HEK293 (cell line): ENCODE results near the gene LELP1.

Experiments
- CTCF ChIA-PET: fragments of 350-600 bp; formaldehyde crosslinking; extraction: SDS; loops from one replicate; lab custom pipeline; 2021; ENCODE audit warnings: antibody characterized with exemption; lab: Yijun Ruan, JAX
- POLR2A ChIA-PET: fragments of 300-600 bp; formaldehyde crosslinking; extraction: SDS; loops from one replicate; lab custom pipeline; 2020; ENCODE audit warnings: antibody characterized with exemption, inconsistent platforms; lab: Yijun Ruan, JAX
- H3K27ac ChIP-seq: fragments of 200-500 bp; sonication (Bioruptor generic); 2 replicates; pipeline ENCODE4 v1.5.1; 2014; ENCODE audit warnings: low read depth, low read length, control low read depth, inconsistent platforms; ENCODE audit errors: extremely low read depth
- H3K36me3 ChIP-seq, 2 experiments: fragments of 200-500 bp in 1 of 2; sonication (Bioruptor generic) in 1 of 2; 1 replicate in 1 of 2; 2 replicates in 1 of 2; pipeline ENCODE4 v1.5.1; 2014 to 2017; ENCODE audit warnings: inconsistent platforms in 2 of 2, low read length in 2 of 2; ENCODE audit not compliant: control insufficient read depth in 2 of 2, insufficient read depth in 1 of 2
- H3K4me1 ChIP-seq: fragments of 200-500 bp; sonication (Bioruptor generic); 2 replicates; pipeline ENCODE4 v1.5.1; 2014; ENCODE audit warnings: mild to moderate bottlenecking, low read length, inconsistent platforms; ENCODE audit not compliant: control insufficient read depth, insufficient read depth
- H3K4me3 ChIP-seq: 2 replicates; pipeline ENCODE4 v1.5.1; 2011; ENCODE audit warnings: low read depth, mild to moderate bottlenecking, control low read depth, low read length, moderate library complexity
- H3K9me3 ChIP-seq: fragments of 200-500 bp; sonication (Bioruptor generic); 2 replicates; pipeline ENCODE4 v1.5.1; 2014; ENCODE audit warnings: low read depth, low read length, inconsistent platforms; ENCODE audit not compliant: control insufficient read depth, insufficient read depth
- BCL6B ChIP-seq: fragments of 450-650 bp; formaldehyde crosslinking; IDR thresholded peaks from 2 replicates; pipeline ENCODE4 v1.5.1; 2017; ENCODE audit warnings: missing biosample characterization, missing genetic modification characterization
- CTCF ChIP-seq: fragments of 450-650 bp; formaldehyde crosslinking; IDR thresholded peaks from 2 replicates; pipeline ENCODE4 v1.5.1; 2016; ENCODE audit warnings: missing biosample characterization, missing genetic modification characterization
- HOXC10 ChIP-seq: sonication (generic); formaldehyde crosslinking; IDR thresholded peaks from 2 replicates; pipeline ENCODE4 v1.8.1; 2023; ENCODE audit warnings: mild to moderate bottlenecking, missing genetic modification reagents
- SALL2 ChIP-seq: fragments of 450-650 bp; formaldehyde crosslinking; IDR thresholded peaks from 2 replicates; pipeline ENCODE4 v1.5.0; 2017; ENCODE audit warnings: missing biosample characterization, mild to moderate bottlenecking, missing genetic modification characterization, borderline replicate concordance
- SP7 ChIP-seq: fragments of 450-650 bp; formaldehyde crosslinking; IDR thresholded peaks from 2 replicates; pipeline ENCODE4 v1.5.1; 2016; ENCODE audit warnings: missing biosample characterization, missing genetic modification characterization
- YY1 ChIP-seq: fragments of 450-650 bp; formaldehyde crosslinking; IDR thresholded peaks from 2 replicates; pipeline ENCODE4 v1.5.1; 2018; ENCODE audit warnings: missing biosample characterization, missing genetic modification characterization
- ZBTB7A ChIP-seq: fragments of 450-650 bp; formaldehyde crosslinking; IDR thresholded peaks from 2 replicates; pipeline ENCODE4 v1.5.1; 2016; ENCODE audit warnings: low read depth, missing biosample characterization, missing genetic modification characterization
- ZEB2 ChIP-seq: fragments of 450-650 bp; formaldehyde crosslinking; IDR thresholded peaks from 2 replicates; pipeline ENCODE4 v1.5.1; 2016; ENCODE audit warnings: missing biosample characterization, missing genetic modification characterization
- ZFHX2 ChIP-seq: fragments of 450-650 bp; formaldehyde crosslinking; conservative IDR thresholded peaks from 2 replicates; pipeline ENCODE4 v1.5.1; 2016; ENCODE audit warnings: missing biosample characterization, missing genetic modification characterization
- ZNF184 ChIP-seq: fragments of 450-650 bp; IDR thresholded peaks from 2 replicates; pipeline ENCODE4 v1.5.1; 2018; ENCODE audit warnings: missing biosample characterization, mild to moderate bottlenecking, missing genetic modification characterization
- ZNF214 ChIP-seq: fragments of 450-650 bp; formaldehyde crosslinking; IDR thresholded peaks from 2 replicates; pipeline ENCODE4 v1.5.1; 2017; ENCODE audit warnings: missing biosample characterization, mild to moderate bottlenecking, missing genetic modification characterization, borderline replicate concordance
- ZNF23 ChIP-seq: fragments of 450-650 bp; formaldehyde crosslinking; IDR thresholded peaks from 2 replicates; pipeline ENCODE4 v1.5.1; 2016; ENCODE audit warnings: missing biosample characterization, missing genetic modification characterization, borderline replicate concordance
- ZNF394 ChIP-seq: fragments of 450-650 bp; formaldehyde crosslinking; IDR thresholded peaks from 2 replicates; pipeline ENCODE4 v1.5.1; 2016; ENCODE audit warnings: missing biosample characterization, missing genetic modification characterization, mild to moderate bottlenecking, moderate library complexity, borderline replicate concordance
- ZNF404 ChIP-seq: fragments of 450-650 bp; formaldehyde crosslinking; IDR thresholded peaks from 2 replicates; pipeline ENCODE4 v1.5.1; 2017; ENCODE audit warnings: missing biosample characterization, missing genetic modification characterization
- ZNF426 ChIP-seq: fragments of 450-650 bp; formaldehyde crosslinking; IDR thresholded peaks from 2 replicates; pipeline ENCODE4 v1.5.1; 2017; ENCODE audit warnings: missing biosample characterization, missing genetic modification characterization, mild to moderate bottlenecking, inconsistent platforms, moderate library complexity
- ZNF449 ChIP-seq: fragments of 450-650 bp; formaldehyde crosslinking; IDR thresholded peaks from 2 replicates; pipeline ENCODE4 v1.5.1; 2017; ENCODE audit warnings: missing biosample characterization, mild to moderate bottlenecking, missing genetic modification characterization, moderate library complexity
- ZNF473 ChIP-seq: fragments of 450-650 bp; formaldehyde crosslinking; IDR thresholded peaks from 2 replicates; pipeline ENCODE4 v1.5.1; 2017; ENCODE audit warnings: missing biosample characterization, missing genetic modification characterization
- ZNF501 ChIP-seq: fragments of 450-650 bp; formaldehyde crosslinking; IDR thresholded peaks from 2 replicates; pipeline ENCODE4 v1.5.1; 2016; ENCODE audit warnings: missing biosample characterization, missing genetic modification characterization
- ZNF558 ChIP-seq: fragments of 450-650 bp; formaldehyde crosslinking; IDR thresholded peaks from 2 replicates; pipeline ENCODE4 v1.5.1; 2016; ENCODE audit warnings: missing biosample characterization, missing genetic modification characterization
- ZNF623 ChIP-seq: fragments of 450-650 bp; formaldehyde crosslinking; IDR thresholded peaks from 2 replicates; pipeline ENCODE4 v1.5.1; 2016; ENCODE audit warnings: missing biosample characterization, missing genetic modification characterization
- ZNF664 ChIP-seq: fragments of 450-650 bp; formaldehyde crosslinking; IDR thresholded peaks from 2 replicates; pipeline ENCODE4 v1.5.1; 2016; ENCODE audit warnings: missing biosample characterization, missing genetic modification characterization
- ZNF785 ChIP-seq: fragments of 450-650 bp; formaldehyde crosslinking; IDR thresholded peaks from 2 replicates; pipeline ENCODE4 v1.5.1; 2016; ENCODE audit warnings: missing biosample characterization, missing genetic modification characterization
- ZXDB ChIP-seq: fragments of 450-650 bp; formaldehyde crosslinking; IDR thresholded peaks from 2 replicates; pipeline ENCODE4 v1.5.1; 2016; ENCODE audit warnings: missing biosample characterization, missing genetic modification characterization

Gene LELP1

GRCh38 chr1:153233448-153233847 is 30.2 kb downstream of the LELP1 start (continued):
- TF ChIP-seq SALL2 (tag by site-specific recombination) (no peak), ZNF501 (tag by site-specific recombination) (no peak), ZNF449 (no peak), ZNF623 (tag by site-specific recombination) (no peak), SP7 (tag by site-specific recombination) (no peak)
- TF ChIP-seq, all 188 proteins: peak for 0

GRCh38 chr1:153238527-153238926 is 35.3 kb downstream of the LELP1 start:
- H3K27ac ChIP-seq = no peak overlapping the region
- POLR2A ChIA-PET = no interaction called here
- CTCF ChIA-PET = interaction anchor here (0.5 to 1.9 kb wide), 7 partner anchors 10 to 1680 kb away, joined by 3 to 13 read pairs (median 3); no protein-coding TSS in a partner anchor
- no peaks in the 10 kb centered on the region for H3K4me1 ChIP-seq
- TF ChIP-seq ZBTB7A (tag by site-specific recombination) (no peak), ZFHX2 (tag by site-specific recombination) (no peak), CTCF (tag by site-specific recombination) (peak; percentile 45; the same call in 1 of the 2 replicates), ZNF23 (tag by site-specific recombination) (no peak)
- no peaks in the 10 kb centered on the region for H3K36me3 ChIP-seq
- no peaks in the 10 kb centered on the region for H3K9me3 ChIP-seq
- H3K4me3 ChIP-seq = no peak overlapping the region

- Histone ChIP-seq H3K36me3 (no peaks in the 10 kb centered on the region), H3K4me1 (no peaks in the 10 kb centered on the region), H3K9me3 (no peaks in the 10 kb centered on the region)
- no peak for TF ChIP-seq ZNF664
- TF ChIP-seq ZNF426 (tag by site-specific recombination) = no peak
- no peak for TF ChIP-seq YY1 (tag by site-specific recombination)
- no peak for TF ChIP-seq ZNF558 (tag by site-specific recombination)
- TF ChIP-seq ZNF394 (tag by site-specific recombination) = no peak
- TF ChIP-seq, all 188 proteins: peak for 0
- ChIA-PET POLR2A (no interaction called here), CTCF (interaction anchor here (0.6 to 1.3 kb wide), 2 partner anchors 21 to 36 kb away, joined by 3 to 6 read pairs; no protein-coding TSS in a partner anchor)
- H3K27ac ChIP-seq = no peak overlapping the region
- H3K4me3 ChIP-seq = no peak overlapping the region
These were observed 38.9 kb downstream of the LELP1 start for GRCh38 chr1:153242160-153242559.

GRCh38 chr1:153245466-153245865 is 42.2 kb downstream of the LELP1 start:
- H3K4me1 ChIP-seq = no peaks in the 10 kb centered on the region
- H3K36me3 ChIP-seq = no peaks in the 10 kb centered on the region
- no peaks in the 10 kb centered on the region for H3K9me3 ChIP-seq
- POLR2A ChIA-PET = no interaction called here
- TF ChIP-seq ZXDB (tag by site-specific recombination) (no peak), ZNF785 (tag by site-specific recombination) (no peak), ZNF473 (tag by site-specific recombination) (no peak), HOXC10 (no peak), ZNF404 (no peak), ZEB2 (tag by site-specific recombination) (no peak), BCL6B (tag by site-specific recombination) (no peak), ZNF214 (tag by site-specific recombination) (no peak), ZNF184 (tag by site-specific recombination) (no peak)
- TF ChIP-seq, all 188 proteins: peak for 0
- CTCF ChIA-PET = interaction anchor here (0.8 kb wide), 1 partner anchor 17 kb away, joined by 4 read pairs; no protein-coding TSS in a partner anchor
- no peak overlapping the region for H3K27ac ChIP-seq
- no peak overlapping the region for H3K4me3 ChIP-seq
